Chondrocyte (in vitro differentiated cells): Measurements from ENCODE around the gene FXYD2. TPM values are rescaled to one million over a fixed set of nuclear protein-coding genes. Genes with fewer than 3 reads are reported as not detected.
A peak's percentile ranks its signal among the peaks of the same experiment; 100 is the strongest.
"Not testable (repeated sequence)": the region's sequence is repeated elsewhere in the genome, so short reads cannot be mapped to it uniquely, and the experiment has no call there.

Experiments
- DNase-seq: peaks from one replicate; pipeline ENCODE4 v3.0.0; 2021; ENCODE audit warnings: mixed read lengths, low spot score
- H3K27ac Mint-ChIP-seq: one replicate; pipeline ENCODE4 v1.8.0; 2021; ENCODE audit warnings: mild to moderate bottlenecking, moderate library complexity, mixed read lengths; ENCODE audit not compliant: unreplicated experiment
- H3K27me3 Mint-ChIP-seq: 2 replicates; pipeline ENCODE4 v1.8.0; 2021; ENCODE audit warnings: low read depth, mixed read lengths
- H3K36me3 Mint-ChIP-seq: 2 replicates; pipeline ENCODE4 v1.8.0; 2021; ENCODE audit warnings: low read depth, mixed read lengths
- H3K4me1 Mint-ChIP-seq: 2 replicates; pipeline ENCODE4 v1.8.0; 2021; ENCODE audit warnings: low read depth, mild to moderate bottlenecking, mixed read lengths
- H3K4me3 Mint-ChIP-seq: one replicate; pipeline ENCODE4 v1.8.0; 2021; ENCODE audit warnings: mild to moderate bottlenecking, moderate library complexity, mixed read lengths; ENCODE audit not compliant: unreplicated experiment
- H3K9me3 Mint-ChIP-seq: 2 replicates; pipeline ENCODE4 v1.8.0; 2021; ENCODE audit warnings: low read depth, mixed read lengths
- total RNA-seq: library from RNA; stranded (reverse); gene quantifications from 3 replicates; pipeline ENCODE4 v1.2.1, GENCODE V29; 2021
- TF ChIP-seq, protein P1 (sequence below): fragments of 200-600 bp; sonication (generic); IDR thresholded peaks from 2 replicates; pipeline ENCODE4 v1.5.0; 2021; ENCODE audit warnings: antibody characterized with exemption, mild to moderate bottlenecking, moderate library complexity

Gene FXYD2
- total RNA-seq, 1 donor from 2014 or later: not detected

DNA sequence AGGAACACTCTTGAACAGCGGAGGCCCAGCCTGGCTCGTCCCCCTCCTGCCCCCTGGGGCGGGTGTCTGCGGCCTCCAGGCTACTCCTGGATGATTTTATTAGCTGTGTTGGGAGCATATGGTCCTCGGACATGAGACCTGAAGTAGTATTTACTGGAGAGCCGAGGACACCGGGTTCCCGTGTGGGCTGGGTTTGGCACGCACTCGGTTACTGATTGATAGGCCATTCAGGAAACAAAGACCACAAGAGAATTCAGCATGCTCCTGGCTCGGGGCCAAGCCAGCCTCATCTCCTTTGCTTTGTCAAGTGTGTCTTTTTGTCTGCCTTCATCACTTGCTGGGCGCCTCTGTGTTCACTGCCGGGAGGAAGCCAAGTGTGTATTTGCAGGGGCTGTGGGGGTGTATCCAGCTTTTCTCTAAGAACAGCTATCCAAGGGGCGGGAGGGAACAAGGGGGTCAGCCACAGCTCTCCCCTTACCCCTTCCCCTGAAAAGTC, 9.7 kb downstream of the FXYD2 start:
- Mint-ChIP-seq H3K27ac (no peak overlapping the region), H3K4me1 (peaks cover 14% of the 10 kb centered on the region), H3K4me3 (no peak overlapping the region), H3K9me3 (no peaks in the 10 kb centered on the region), H3K27me3 (peaks cover 16% of the 10 kb centered on the region), H3K36me3 (no peaks in the 10 kb centered on the region)
- peak; percentile 67 for DNase-seq
- TF ChIP-seq, protein P1, sequence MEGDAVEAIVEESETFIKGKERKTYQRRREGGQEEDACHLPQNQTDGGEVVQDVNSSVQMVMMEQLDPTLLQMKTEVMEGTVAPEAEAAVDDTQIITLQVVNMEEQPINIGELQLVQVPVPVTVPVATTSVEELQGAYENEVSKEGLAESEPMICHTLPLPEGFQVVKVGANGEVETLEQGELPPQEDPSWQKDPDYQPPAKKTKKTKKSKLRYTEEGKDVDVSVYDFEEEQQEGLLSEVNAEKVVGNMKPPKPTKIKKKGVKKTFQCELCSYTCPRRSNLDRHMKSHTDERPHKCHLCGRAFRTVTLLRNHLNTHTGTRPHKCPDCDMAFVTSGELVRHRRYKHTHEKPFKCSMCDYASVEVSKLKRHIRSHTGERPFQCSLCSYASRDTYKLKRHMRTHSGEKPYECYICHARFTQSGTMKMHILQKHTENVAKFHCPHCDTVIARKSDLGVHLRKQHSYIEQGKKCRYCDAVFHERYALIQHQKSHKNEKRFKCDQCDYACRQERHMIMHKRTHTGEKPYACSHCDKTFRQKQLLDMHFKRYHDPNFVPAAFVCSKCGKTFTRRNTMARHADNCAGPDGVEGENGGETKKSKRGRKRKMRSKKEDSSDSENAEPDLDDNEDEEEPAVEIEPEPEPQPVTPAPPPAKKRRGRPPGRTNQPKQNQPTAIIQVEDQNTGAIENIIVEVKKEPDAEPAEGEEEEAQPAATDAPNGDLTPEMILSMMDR: no peak

DNA sequence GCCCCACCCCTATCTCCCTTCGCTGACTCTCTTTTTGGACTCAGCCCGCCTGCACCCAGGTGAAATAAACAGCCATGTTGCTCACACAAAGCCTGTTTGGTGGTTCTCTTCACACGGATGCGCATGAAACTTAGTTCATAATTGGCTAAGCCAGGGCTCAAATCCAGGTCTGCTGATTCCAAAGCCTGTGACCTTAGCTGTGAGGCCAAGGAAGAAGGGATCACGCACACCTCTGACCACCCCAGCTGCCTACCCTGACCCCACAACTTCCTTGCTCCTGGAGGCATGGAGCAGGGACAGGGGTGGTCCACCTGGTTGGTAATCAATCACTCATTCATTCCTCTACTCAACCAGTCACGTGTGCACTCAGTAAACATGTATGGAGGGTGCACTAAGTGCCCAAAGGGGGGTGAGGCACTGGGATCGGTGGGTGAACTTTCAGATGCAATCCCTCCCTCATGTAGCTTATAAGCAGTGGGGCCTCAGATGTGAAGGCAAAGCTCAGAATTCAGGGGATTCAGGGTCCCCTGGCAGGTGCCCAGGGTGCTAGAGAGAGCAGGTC, 10.3 kb downstream of the FXYD2 start:
- peaks cover 14% of the 10 kb centered on the region for H3K4me1 Mint-ChIP-seq
- no peak overlapping the region for H3K27ac Mint-ChIP-seq
- H3K9me3 Mint-ChIP-seq: no peaks in the 10 kb centered on the region
- peaks cover 19% of the 10 kb centered on the region for H3K27me3 Mint-ChIP-seq
- TF ChIP-seq, protein P1: no peak
- H3K36me3 Mint-ChIP-seq: no peaks in the 10 kb centered on the region
- H3K4me3 Mint-ChIP-seq: no peak overlapping the region
- DNase-seq: no peak

DNA sequence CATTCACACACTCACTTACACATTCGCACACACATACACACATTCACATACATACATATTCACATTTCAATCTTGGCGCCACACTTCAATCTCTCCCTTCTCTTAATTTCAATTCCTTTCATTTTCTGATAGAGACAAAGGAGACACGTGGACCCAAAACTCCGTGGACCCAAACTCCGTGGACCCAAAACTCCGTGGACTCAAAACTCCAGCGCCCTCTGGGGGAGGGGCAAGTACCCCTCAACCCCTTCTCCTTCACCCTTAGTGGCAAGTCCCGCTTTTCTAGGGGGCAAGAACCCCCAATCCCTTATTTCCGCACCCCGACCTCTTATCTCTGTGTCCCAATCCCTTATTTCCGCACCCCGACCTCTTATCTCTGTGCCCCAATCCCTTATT, 14.5 kb downstream of the FXYD2 start:
- DNase-seq, H3K4me3 Mint-ChIP-seq, H3K9me3 Mint-ChIP-seq, H3K27ac Mint-ChIP-seq, H3K36me3 Mint-ChIP-seq, H3K4me1 Mint-ChIP-seq: not testable (repeated sequence)
- peaks cover 24% of the 10 kb centered on the region for H3K27me3 Mint-ChIP-seq

DNA sequence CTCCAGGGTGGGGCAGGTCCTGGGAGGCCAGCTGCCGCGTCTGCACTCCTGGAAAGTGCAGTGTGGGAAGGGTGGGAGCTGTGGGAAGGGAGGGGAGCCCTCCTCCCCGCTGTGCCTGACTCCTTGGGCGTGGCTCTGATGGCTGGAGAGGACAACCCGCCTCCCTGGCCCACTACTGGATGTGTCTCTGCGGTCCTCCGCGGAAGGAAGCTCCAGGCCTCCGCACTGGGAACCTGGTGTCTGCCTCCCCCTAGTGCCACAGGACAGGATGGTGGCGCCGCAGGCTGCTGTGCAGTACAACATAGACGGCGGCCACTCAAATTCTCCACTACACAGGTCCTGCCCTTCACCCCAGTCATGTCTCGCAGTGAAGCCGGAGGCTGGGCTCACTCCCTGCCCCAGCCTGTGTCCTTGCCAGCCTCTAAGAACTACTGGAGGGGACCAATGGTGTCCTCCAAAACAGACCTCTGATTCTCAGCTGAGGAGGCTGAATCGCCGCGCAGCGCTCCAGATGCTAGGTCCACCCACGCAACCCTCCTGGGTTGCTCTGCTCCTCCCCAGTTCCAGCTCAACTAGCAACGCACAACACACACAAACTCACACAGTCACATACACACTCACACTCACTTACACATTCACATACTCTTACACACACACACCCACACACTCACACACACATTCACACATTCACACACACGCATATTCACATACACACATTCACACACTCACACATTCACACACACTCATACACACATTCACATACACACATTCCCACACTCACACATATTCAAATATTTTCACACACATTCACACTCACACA, 15.1 kb downstream of the FXYD2 start:
- Mint-ChIP-seq H3K27me3 (peaks cover 26% of the 10 kb centered on the region), H3K9me3 (no peaks in the 10 kb centered on the region), H3K4me1 (peaks cover 5% of the 10 kb centered on the region), H3K27ac (no peak overlapping the region), H3K36me3 (no peaks in the 10 kb centered on the region), H3K4me3 (no peak overlapping the region)
- TF ChIP-seq, protein P1: peak; percentile 79
- DNase-seq: peak; percentile 85

DNA sequence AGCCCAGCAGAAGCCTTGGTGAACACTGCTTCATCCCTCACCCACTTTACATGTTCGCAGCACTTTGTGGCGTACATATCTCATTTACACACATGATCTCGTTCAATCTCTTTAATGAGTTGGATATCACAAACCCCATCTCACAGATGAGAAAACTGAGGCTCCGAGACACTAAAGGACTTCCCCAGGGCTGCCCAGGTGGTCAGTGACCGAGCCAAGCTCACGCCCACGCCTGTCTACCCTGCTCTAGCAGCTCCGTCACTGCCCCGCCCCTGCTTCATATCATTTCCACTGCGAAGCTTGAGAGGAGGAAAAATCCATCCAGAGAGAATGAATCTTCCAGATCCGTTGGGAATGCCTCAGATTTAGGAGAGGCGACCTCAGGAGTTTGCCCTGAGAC, 15.8 kb downstream of the FXYD2 start:
- Mint-ChIP-seq H3K4me3 (no peak overlapping the region), H3K27ac (no peak overlapping the region), H3K27me3 (peaks cover 26% of the 10 kb centered on the region), H3K4me1 (peaks cover 5% of the 10 kb centered on the region), H3K36me3 (no peaks in the 10 kb centered on the region), H3K9me3 (no peaks in the 10 kb centered on the region)
- DNase-seq: peak; percentile 65
- TF ChIP-seq, protein P1: no peak
